GM18951 (cell line): ENCODE data around the gene CEP131.
"Not testable (repeated sequence)": the region's sequence is repeated elsewhere in the genome, so short reads cannot be mapped to it uniquely, and the experiment has no call there.

Source experiments
- POLR2A ChIP-seq: IDR thresholded peaks from 4 replicates; pipeline ENCODE4 v1.6.1; 2011; ENCODE audit warnings: mild to moderate bottlenecking; ENCODE audit not compliant: insufficient read length, insufficient read depth; ENCODE audit errors: extremely low read depth
- in situ Hi-C: fragments of 300-500 bp; cut with MboI; formaldehyde crosslinking; loops from one replicate; pipeline ENCODE4 v1.12.0; 2022; ENCODE audit warnings: low sequenced_read_pairs, mixed read lengths, inconsistent platforms; ENCODE audit not compliant: unreplicated experiment

CEP131 gene

GRCh38 chr17:81231766-81232581 is 9.2 kb upstream of the CEP131 start:
- in situ Hi-C loops: no loop called here
- no peak for TF ChIP-seq POLR2A

GRCh38 chr17:81231121-81231645 is 8.4 kb upstream of the CEP131 start:
- in situ Hi-C loops: no loop called here
- no peak for TF ChIP-seq POLR2A

GRCh38 chr17:81230043-81230820 is 7.5 kb upstream of the CEP131 start:
- no peak for TF ChIP-seq POLR2A
- in situ Hi-C loops: no loop called here

- no peak for TF ChIP-seq POLR2A
- in situ Hi-C loops: no loop called here
These were observed 6.8 kb upstream of the CEP131 start for GRCh38 chr17:81229666-81229920.

GRCh38 chr17:81228834-81229665 is 6.3 kb upstream of the CEP131 start:
- no peak for TF ChIP-seq POLR2A
- in situ Hi-C loops: no loop called here

GRCh38 chr17:81228420-81228819 is 5.7 kb upstream of the CEP131 start:
- TF ChIP-seq POLR2A: no peak
- in situ Hi-C loops: no loop called here

- in situ Hi-C loops: not testable (repeated sequence)
These were observed 4.9 kb upstream of the CEP131 start for GRCh38 chr17:81227630-81228029.

GRCh38 chr17:81223762-81224130 is 981 bp upstream of the CEP131 start:
- in situ Hi-C loops: no loop called here
- no peak for TF ChIP-seq POLR2A

- in situ Hi-C loops: no loop called here
- TF ChIP-seq POLR2A: no peak
These were observed 202 bp downstream of the CEP131 start for GRCh38 chr17:81222620-81222905.

- no peak for TF ChIP-seq POLR2A
- in situ Hi-C loops: no loop called here
These were observed 734 bp downstream of the CEP131 start for GRCh38 chr17:81221842-81222619.

GRCh38 chr17:81221371-81221841 is 1.4 kb downstream of the CEP131 start:
- TF ChIP-seq POLR2A: no peak
- in situ Hi-C loops: no loop called here

- in situ Hi-C loops: no loop called here
- no peak for TF ChIP-seq POLR2A
These were observed 3.1 kb downstream of the CEP131 start for GRCh38 chr17:81219476-81220180.
